GM18907 (cell line): ENCODE data around the gene ZNF784.

ENCODE experiments used
- ATAC-seq: cut with Tn5 transposase; IDR thresholded peaks from one replicate; pipeline ENCODE4 v1.9.1; 2021; ENCODE audit warnings: mild to moderate bottlenecking, moderate library complexity; ENCODE audit not compliant: unreplicated experiment

The ZNF784 gene

GRCh38 chr19:55621673-55622231 is 2.6 kb downstream of the ZNF784 start:
- ATAC-seq: no peak

- ATAC-seq: no peak
These were observed 3.1 kb downstream of the ZNF784 start for GRCh38 chr19:55621205-55621672.

- ATAC-seq: no peak
These were observed 3.8 kb downstream of the ZNF784 start for GRCh38 chr19:55620410-55621204.

GRCh38 chr19:55619286-55619685 is 5.1 kb downstream of the ZNF784 start:
- ATAC-seq: no peak

GRCh38 chr19:55618426-55618825 is 5.9 kb downstream of the ZNF784 start:
- ATAC-seq: no peak

- ATAC-seq: no peak
These were observed 6.9 kb downstream of the ZNF784 start for GRCh38 chr19:55617426-55617825.

- ATAC-seq: no peak
These were observed 7.9 kb downstream of the ZNF784 start for GRCh38 chr19:55616395-55616875.

GRCh38 chr19:55615543-55616394 is 8.6 kb downstream of the ZNF784 start:
- no peak for ATAC-seq

GRCh38 chr19:55614711-55615542 is 9.4 kb downstream of the ZNF784 start:
- ATAC-seq: no peak

- no peak for ATAC-seq
These were observed 10.2 kb downstream of the ZNF784 start for GRCh38 chr19:55613930-55614710.

- ATAC-seq: no peak
These were observed 11.0 kb downstream of the ZNF784 start for GRCh38 chr19:55613396-55613795.

GRCh38 chr19:55611983-55612645 is 12.3 kb downstream of the ZNF784 start:
- no peak for ATAC-seq

- ATAC-seq: no peak
These were observed 12.9 kb downstream of the ZNF784 start for GRCh38 chr19:55611300-55611982.

GRCh38 chr19:55609326-55609725 is 15.0 kb downstream of the ZNF784 start:
- ATAC-seq: no peak

GRCh38 chr19:55606817-55607216 is 17.5 kb downstream of the ZNF784 start:
- no peak for ATAC-seq

- no peak for ATAC-seq
These were observed 17.9 kb downstream of the ZNF784 start for GRCh38 chr19:55606471-55606787.

GRCh38 chr19:55605637-55606470 is 18.5 kb downstream of the ZNF784 start, which contains the start of gene ZNF865:
Gene ZNF865 (plus strand): TSS chr19:55605647. CDS start chr19:55613619, 7,972 bp downstream.
- ATAC-seq: peak; percentile 34

- peak; percentile 72 for ATAC-seq
These were observed 19.1 kb downstream of the ZNF784 start for GRCh38 chr19:55605207-55605636.
